GM21360 (cell line): ENCODE results near the gene TPT1.
"Not testable (repeated sequence)": the region's sequence is repeated elsewhere in the genome, so short reads cannot be mapped to it uniquely, and the experiment has no call there.

Experiments
- ATAC-seq: cut with Tn5 transposase; IDR thresholded peaks from one replicate; pipeline ENCODE4 v1.9.1; 2021; ENCODE audit warnings: mild to moderate bottlenecking, moderate library complexity; ENCODE audit not compliant: unreplicated experiment

TPT1 gene

GRCh38 chr13:45341034-45341798 lies at the start of gene TPT1:
TSS of gene TPT1 (minus strand) at chr13:45341183. CDS start at chr13:45341069, 114 bp downstream.
- ATAC-seq, result peak; percentile 74

DNA sequence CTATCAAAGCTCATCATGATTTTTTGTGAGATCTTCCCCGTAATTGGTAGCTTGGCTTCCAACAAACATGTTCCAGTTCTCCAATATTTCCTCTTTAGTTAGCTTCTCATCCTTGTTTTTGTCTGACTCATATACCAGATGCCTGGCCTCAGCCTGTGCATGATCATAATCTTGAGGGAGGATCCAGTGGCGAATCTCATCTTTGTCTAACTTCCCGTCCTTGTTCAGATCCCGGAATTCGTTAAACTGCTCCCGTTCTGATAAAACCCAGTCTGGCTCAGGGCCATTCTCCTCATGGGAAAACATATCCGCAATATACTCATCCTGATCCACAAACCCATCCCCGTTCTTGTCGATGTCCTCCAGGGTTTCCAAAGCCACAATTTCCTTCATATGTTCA lies 49.4 kb upstream of the TPT1 start:
- ATAC-seq, result not testable (repeated sequence)

DNA sequence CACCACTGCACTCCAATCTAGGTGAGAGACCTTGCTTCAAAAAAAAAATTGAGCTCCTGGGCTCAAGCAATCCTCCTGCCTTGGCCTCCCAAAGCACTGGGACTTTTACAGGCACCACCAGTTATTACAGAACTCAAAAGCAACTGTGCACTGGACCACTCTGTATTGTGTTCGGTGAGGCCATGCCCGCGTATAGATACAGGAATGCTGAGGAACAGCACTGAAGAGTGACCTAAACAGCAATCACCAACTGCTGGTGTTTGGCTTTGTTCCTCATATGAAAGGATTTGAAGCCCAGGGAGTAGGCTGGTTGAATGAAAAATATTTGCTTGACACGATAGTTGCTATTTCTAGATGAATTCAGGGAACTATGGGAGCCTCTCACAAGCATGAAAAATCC lies 47.7 kb upstream of the TPT1 start:
- ATAC-seq, result no peak

DNA sequence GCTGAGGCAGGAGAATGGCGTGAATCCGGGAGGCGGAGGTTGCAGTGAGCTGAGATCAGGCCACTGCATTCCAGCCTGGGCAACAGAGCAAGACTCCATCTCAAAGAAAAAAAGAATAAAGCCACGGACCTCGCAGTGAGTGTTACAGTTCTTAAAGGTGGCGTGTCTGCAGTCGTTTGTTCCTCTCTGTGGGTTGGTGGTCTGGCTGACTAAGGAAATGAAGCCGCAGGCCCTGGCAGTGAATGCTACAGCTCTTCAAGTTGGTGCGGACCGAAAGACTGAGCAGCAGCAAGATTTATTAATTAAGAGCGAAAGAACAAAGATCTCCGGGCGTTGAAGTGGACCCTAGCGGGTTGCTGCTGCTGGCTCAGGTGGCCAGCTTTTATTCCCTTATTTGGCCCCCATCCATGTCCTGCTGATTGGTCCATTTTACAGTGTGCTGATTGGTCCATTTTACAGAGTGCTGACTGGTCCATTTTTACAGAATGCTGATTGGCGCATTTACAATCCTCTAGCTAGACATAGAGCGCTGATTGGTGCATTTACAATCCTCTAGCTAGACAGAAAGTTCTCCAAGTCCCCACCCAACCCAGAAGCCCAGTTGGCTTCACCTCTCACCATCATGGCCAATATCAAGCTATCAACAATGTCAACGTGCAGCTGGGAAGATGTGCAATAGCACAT lies 46.1 kb upstream of the TPT1 start:
- ATAC-seq, result not testable (repeated sequence)

DNA sequence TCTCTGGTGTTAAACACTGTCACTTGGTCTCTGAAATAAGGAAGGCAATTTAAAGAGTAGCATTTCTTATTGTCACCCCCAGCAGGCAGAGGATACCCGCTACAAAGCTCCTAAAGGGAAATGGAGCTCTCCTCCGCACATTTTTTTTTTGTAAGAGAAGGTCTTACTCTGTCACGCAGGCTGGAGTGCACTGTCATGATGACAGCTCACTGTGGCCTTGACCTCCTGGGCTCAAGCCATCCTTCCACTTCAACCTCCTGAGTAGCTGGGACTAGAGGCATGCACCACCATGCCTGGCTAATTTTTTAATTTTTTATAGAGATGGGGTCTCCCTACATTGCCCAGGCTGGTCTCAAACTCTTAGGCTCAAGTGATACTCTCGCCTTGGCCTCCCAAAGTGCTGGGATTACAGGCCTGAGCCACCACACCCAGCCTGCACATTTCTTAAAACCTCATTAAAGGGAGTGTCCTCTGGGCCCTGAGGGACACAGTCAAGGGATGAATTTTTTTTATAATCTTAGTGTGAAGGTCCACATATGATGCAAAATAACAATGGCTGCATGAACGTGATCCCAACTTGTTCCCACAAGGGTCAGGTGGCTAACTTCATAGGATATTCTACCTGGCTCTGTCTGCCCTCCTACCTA lies 45.0 kb upstream of the TPT1 start:
- no peak for ATAC-seq

DNA sequence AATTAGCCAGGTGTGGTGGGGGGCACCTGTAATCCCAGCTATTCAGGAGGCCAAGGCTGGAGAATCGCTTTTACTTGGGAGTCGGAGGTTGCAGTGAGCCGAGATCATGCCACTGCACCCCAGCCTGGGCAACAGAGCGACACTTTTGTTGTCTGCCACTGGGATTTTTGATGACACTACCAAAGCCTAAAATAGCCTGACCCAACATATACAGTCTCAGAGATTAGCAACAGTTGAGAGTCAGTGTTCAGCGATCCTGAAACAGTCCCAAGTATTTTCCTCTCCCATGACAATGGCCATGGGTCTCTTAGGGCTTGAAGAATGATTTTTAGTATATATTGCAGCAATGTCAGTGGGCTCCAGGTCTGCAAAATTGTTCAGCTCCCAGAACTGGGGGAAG lies 44.3 kb upstream of the TPT1 start:
- no peak for ATAC-seq

DNA sequence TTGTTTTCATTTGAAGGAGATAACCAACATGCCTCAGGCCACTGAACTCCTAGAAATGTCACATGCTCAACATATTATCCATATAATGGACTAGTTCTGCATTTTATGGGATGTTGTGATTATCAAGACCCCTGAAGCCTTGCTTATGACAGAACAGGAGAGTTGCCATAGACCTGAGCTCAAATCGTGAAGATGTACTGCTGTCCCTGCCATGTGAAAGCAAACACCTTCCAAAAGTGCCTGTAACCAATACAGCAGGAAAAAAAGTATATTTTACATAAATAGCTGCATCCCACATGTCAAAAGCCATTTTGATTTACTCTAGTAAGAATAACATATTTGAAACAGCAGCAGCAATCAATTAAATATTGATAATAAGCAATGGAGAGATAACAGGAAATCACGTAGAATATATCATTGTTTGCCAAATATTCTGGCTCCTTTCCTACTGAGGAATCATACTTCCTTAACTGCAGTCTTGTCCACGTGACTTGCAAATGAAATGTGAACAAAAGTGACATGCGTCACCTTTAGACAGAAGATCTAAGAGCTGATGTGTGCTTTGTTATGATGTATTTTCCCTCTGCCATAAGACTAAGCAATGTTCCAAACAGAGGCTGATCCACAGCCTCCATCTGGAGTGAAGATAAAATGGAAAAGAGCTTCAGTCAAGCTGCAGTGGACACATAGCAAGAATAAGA lies 43.6 kb upstream of the TPT1 start:
- ATAC-seq, result no peak

DNA sequence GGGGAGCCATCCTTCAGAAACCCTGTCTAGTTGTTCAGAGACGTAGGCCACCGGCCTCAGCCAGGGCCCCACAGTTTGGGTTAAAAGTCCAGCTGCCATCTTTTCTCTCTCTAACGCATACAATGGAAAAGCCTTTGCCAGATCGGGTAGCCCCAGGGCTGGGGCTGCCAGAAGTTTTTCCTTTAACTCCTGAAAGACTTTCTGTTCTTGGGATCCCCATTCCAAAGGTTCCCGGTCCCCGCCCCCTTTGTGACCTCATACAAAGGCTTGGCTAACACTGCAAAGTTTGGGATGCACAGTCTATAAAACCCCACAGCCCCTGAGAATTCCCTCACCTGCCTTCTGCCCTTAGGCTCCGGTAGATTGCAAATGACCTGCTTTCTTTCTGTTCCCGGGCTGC lies 41.8 kb upstream of the TPT1 start:
- ATAC-seq, result not testable (repeated sequence)

DNA sequence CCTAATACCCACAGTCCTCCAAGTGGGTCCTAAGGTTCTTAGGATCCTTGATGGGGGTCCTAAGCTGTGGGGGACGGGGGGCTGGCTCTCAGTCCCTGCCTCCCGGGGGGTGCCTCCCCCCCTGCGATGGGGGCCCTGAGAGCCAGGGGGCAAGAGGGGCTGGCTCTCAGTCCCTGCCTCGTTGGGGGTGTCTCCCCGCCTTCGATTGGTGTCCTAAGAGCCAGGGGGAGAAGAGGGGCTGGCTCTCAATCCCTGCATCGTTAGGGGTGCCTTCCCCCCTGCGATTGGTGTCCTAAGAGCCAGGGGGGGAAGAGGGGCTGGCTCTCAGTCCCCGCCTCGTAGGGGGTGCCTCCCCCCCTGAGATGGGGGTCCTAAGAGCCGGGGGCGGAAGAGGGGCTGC lies 40.2 kb upstream of the TPT1 start:
- no peak for ATAC-seq

GRCh38 chr13:45380708-45381107 lies 39.7 kb upstream of the TPT1 start:
- ATAC-seq, result not testable (repeated sequence)

GRCh38 chr13:45379516-45379915 lies 38.5 kb upstream of the TPT1 start:
- ATAC-seq, result not testable (repeated sequence)

DNA sequence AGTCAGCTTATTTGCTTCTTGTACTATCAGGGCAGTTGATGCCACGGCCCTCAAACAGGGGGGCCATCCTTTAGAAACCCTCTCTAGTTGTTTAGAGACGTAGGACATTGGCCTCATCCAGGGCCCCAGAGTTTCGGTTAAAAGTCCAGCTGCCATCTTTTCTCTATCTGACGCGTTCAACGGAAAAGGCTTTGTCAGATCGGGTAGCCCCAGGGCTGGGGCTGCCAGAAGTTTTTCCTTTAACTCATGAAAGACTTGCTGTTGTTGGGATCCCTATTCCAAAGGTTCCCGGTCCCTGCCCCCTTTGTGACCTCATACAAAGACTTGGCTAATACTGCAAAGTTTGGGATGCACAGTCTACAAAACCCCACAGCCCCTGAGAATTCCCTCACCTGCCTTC lies 37.8 kb upstream of the TPT1 start:
- ATAC-seq, result not testable (repeated sequence)

GRCh38 chr13:45377314-45377713 lies 36.3 kb upstream of the TPT1 start:
- not testable (repeated sequence) for ATAC-seq

- not testable (repeated sequence) for ATAC-seq
Observed at GRCh38 chr13:45376651-45377050, 35.7 kb upstream of the TPT1 start.

GRCh38 chr13:45374917-45375316 lies 33.9 kb upstream of the TPT1 start:
- ATAC-seq, result no peak

DNA sequence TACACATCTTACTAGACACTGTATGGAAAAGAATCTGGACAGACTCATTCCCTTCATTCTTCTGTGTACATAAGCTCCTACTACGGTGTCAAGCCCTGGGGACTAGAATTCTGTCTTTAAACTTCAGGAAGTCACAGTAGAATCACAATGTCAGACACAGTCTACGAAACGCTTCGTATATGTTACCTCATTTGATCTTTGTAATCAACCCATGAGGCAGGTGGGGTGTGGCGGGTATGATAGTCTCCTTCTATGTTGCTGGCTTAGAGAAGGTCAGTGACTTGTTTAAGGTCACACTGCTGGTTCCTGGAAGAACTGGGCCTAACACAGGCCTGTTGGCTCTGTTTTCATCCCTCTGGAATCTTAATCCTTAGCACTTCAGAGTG lies 32.2 kb upstream of the TPT1 start:
- ATAC-seq, result no peak

DNA sequence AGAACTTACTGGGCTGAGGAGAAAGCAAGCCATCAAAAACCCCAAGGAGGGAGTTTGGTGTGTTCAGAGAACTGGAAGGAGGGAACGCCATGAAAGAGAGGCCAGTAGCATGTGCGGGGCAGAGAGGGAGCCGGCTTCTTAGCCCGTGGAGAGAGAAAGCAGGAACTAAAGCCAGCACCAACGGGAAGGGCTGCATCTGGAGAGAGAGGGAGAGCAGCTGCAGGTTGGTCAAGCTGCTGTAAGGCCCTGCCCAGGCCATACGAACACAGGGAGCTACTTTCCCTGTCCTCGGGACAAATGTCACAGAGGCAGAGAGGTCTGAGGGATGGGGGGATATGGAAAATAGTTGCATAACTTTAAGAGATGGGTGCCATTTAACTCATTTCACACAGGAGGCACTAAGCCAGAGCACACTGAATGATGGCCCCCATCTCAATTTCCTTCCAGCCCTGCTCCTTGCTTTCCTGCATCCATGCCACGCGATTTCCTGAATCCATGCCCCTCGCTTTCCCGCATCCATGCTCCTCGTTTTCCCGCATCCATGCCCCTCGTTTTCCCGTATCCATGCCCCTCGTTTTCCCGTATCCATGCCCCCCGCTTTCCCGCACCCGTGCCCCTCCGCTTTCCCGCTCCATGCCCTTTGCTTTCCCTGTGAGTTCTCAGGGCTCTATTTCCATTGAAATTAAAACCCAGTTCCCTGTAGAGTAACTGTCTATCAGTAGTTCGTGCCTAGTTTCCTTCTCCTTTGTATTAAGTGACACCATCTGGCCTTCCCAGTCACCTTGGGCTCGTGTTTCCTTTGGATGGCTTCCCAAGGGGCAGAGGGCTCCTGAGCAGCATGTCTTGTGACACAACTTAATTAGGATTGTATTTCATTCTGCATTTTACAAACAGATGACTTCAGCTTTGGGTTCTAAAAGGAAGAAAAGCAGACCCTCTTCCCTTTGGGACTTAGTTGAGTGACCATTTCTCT lies 31.5 kb upstream of the TPT1 start:
- ATAC-seq, result no peak

DNA sequence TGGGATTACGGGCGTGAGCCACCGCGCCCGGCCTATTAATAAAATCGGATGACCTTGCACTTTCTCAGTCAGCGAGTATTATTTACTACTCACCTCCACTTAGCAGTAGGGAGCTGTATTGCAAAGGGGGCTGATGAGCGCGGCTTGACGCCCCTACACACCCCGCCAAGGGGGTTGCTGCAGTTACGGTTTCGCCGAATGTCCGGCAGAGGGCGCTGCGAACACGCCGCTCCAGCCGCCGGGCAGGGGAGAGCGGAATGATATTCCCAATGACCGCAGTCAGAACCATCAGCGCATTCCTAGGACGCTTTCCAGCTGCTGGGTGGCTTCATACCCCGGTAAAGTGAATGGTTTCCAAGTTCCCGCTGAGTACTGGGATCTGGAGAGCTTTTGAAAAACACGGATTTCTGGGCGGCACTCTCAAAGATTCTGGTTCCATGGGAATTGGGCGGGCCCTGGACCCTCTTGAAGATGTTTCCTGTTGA lies 30.0 kb upstream of the TPT1 start:
- no peak for ATAC-seq

DNA sequence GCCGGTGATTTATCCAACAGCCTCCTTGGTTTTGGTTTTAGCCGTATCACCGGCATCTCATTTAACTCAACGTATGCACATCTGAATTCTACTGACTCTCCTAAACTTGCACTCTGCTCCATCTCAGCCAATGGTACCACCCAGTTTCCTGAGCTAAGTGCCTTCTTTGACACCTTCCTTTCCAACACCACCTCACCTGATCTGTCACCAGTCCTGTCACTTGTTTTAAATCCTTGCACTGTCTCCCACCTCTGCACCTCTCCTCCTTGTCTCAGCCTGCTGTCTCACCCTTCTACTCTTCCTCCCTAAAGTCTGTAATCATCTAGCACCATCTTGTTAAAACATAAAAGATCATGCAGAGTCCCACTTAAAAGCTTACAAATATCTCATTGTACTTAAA lies 28.1 kb upstream of the TPT1 start:
- ATAC-seq, result no peak

- ATAC-seq, result no peak
Observed at GRCh38 chr13:45368571-45368970, 27.6 kb upstream of the TPT1 start.
